ENCODE data around the gene PLAU. TPM values are rescaled to one million over a fixed set of nuclear protein-coding genes. Genes with fewer than 3 reads are reported as not detected.
A peak's percentile ranks its signal among the peaks of the same experiment; 100 is the strongest.

Gene PLAU
- total RNA-seq, 1 experiment from 2014 or later = 1,582 TPM

DNA sequence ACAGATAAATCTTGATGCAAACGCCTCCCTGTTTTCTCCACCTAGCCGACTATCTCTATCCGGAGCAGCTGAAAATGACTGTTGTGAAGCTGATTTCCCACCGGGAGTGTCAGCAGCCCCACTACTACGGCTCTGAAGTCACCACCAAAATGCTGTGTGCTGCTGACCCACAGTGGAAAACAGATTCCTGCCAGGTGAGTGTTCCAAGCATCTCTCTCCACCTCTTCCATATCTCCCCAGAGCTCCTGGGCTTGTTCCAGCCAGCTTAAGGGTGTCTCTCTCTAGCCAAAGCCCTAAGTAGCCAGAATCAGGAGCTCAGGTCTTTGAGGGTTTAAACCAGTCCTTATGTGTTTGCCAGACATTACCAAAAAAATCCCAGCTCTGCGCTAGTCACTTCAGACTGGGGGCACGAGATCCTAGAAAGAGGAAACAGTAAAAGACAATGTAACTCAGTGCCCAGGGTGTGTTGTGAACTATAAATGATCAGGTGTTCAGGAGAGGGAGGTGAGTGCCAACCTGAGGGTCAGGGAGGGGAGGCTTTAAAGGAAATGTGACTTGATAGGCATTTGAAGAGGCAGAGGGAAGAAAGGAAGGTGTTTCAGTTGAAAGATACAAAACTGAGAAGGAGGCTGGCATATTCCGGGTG is 4.4 kb downstream of the PLAU start:
- H3K79me2 ChIP-seq (ENCODE audit: low read length) = peaks cover 55% of the 10 kb centered on the region
- peak overlapping the region; percentile 68 for H3K4me3 ChIP-seq (ENCODE audit: low read length)
- H2AFZ ChIP-seq (ENCODE audit: low read length) = no peak overlapping the region
- H4K20me1 ChIP-seq (ENCODE audit: low read length) = peaks cover 54% of the 10 kb centered on the region
- no peaks in the 10 kb centered on the region for H3K9me2 ChIP-seq (replicated peaks; ENCODE audit: low read length)
- TF ChIP-seq, protein P1, sequence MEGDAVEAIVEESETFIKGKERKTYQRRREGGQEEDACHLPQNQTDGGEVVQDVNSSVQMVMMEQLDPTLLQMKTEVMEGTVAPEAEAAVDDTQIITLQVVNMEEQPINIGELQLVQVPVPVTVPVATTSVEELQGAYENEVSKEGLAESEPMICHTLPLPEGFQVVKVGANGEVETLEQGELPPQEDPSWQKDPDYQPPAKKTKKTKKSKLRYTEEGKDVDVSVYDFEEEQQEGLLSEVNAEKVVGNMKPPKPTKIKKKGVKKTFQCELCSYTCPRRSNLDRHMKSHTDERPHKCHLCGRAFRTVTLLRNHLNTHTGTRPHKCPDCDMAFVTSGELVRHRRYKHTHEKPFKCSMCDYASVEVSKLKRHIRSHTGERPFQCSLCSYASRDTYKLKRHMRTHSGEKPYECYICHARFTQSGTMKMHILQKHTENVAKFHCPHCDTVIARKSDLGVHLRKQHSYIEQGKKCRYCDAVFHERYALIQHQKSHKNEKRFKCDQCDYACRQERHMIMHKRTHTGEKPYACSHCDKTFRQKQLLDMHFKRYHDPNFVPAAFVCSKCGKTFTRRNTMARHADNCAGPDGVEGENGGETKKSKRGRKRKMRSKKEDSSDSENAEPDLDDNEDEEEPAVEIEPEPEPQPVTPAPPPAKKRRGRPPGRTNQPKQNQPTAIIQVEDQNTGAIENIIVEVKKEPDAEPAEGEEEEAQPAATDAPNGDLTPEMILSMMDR (conservative IDR thresholded peaks at IDR 0.05; ENCODE audit: low read depth, low read length) = no peak
- TF ChIP-seq EZH2 (IDR thresholded peaks at IDR 0.05; ENCODE audit: low read length, unreplicated experiment) = no peak
- TF ChIP-seq EZH2phosphoT487 (IDR thresholded peaks at IDR 0.05; ENCODE audit: borderline replicate concordance, low read length) = no peak
- peaks cover 56% of the 10 kb centered on the region for H3K36me3 ChIP-seq (ENCODE audit: low read depth, low read length)
- peak; percentile 70 for DNase-seq
- ChIA-PET POLR2A (ENCODE audit: unreplicated experiment) (interaction anchor here (0.7 to 1.5 kb wide), 5 partner anchors 8 to 130 kb away, joined by 3 to 9 read pairs (median 3); no protein-coding TSS in a partner anchor), CTCF (interaction anchor here (0.8 to 1.8 kb wide), 2 partner anchors 25 to 27 kb away, joined by 3 to 12 read pairs; no protein-coding TSS in a partner anchor)
- no peaks in the 10 kb centered on the region for H3K27me3 ChIP-seq (ENCODE audit: low read length)
- BruUV-seq (replicated peaks) = no TSS peak
- H3K4me2 ChIP-seq (ENCODE audit: low read length) = peak overlapping the region; percentile 80
- peak overlapping the region; percentile 78 for H3K27ac ChIP-seq (ENCODE audit: low read length)
- no peak for ATAC-seq
- H3K9me3 ChIP-seq (ENCODE audit: low read length) = no peaks in the 10 kb centered on the region
- no peak overlapping the region for H3K9ac ChIP-seq (ENCODE audit: low read length)
- H3K4me1 ChIP-seq (ENCODE audit: insufficient read depth, low read length) = peaks cover 68% of the 10 kb centered on the region
- H3F3A ChIP-seq (ENCODE audit: low read length, unreplicated experiment) = peaks cover 57% of the 10 kb centered on the region
- intact Hi-C loops (cut with micrococcal nuclease) = no loop called here

DNA sequence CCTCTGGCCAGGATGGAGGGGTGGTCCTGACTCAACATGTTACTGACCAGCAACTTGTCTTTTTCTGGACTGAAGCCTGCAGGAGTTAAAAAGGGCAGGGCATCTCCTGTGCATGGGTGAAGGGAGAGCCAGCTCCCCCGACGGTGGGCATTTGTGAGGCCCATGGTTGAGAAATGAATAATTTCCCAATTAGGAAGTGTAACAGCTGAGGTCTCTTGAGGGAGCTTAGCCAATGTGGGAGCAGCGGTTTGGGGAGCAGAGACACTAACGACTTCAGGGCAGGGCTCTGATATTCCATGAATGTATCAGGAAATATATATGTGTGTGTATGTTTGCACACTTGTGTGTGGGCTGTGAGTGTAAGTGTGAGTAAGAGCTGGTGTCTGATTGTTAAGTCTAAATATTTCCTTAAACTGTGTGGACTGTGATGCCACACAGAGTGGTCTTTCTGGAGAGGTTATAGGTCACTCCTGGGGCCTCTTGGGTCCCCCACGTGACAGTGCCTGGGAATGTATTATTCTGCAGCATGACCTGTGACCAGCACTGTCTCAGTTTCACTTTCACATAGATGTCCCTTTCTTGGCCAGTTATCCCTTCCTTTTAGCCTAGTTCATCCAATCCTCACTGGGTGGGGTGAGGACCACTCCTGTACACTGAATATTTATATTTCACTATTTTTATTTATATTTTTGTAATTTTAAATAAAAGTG is 6.0 kb downstream of the PLAU start:
- peak overlapping the region; percentile 0; the same call in 1 of the 2 replicates for H3K4me3 ChIP-seq (ENCODE audit: low read length)
- H3K27ac ChIP-seq (ENCODE audit: low read length) = peak overlapping the region; percentile 7
- peaks cover 50% of the 10 kb centered on the region for H3K36me3 ChIP-seq (ENCODE audit: low read depth, low read length)
- H3K9ac ChIP-seq (ENCODE audit: low read length) = no peak overlapping the region
- peaks cover 52% of the 10 kb centered on the region for H3F3A ChIP-seq (ENCODE audit: low read length, unreplicated experiment)
- peaks cover 58% of the 10 kb centered on the region for H3K4me1 ChIP-seq (ENCODE audit: insufficient read depth, low read length)
- peaks cover 39% of the 10 kb centered on the region for H3K79me2 ChIP-seq (ENCODE audit: low read length)
- no peaks in the 10 kb centered on the region for H3K9me2 ChIP-seq (replicated peaks; ENCODE audit: low read length)
- BruUV-seq (replicated peaks) = no TSS peak
- peak overlapping the region; percentile 80 for H3K4me2 ChIP-seq (ENCODE audit: low read length)
- CTCF ChIA-PET = interaction anchor here (0.7 to 3.0 kb wide), 6 partner anchors 23 to 49 kb away, joined by 3 to 21 read pairs (median 8); no protein-coding TSS in a partner anchor
- peaks cover 47% of the 10 kb centered on the region for H4K20me1 ChIP-seq (ENCODE audit: low read length)
- H3K9me3 ChIP-seq (ENCODE audit: low read length) = no peaks in the 10 kb centered on the region
- DNase-seq = peak; percentile 50
- intact Hi-C loops (cut with micrococcal nuclease) = no loop called here
- no peak overlapping the region for H2AFZ ChIP-seq (ENCODE audit: low read length)
- POLR2A ChIA-PET (ENCODE audit: unreplicated experiment) = interaction anchor here (0.7 to 2.8 kb wide), 7 partner anchors 8 to 82 kb away, joined by 3 to 18 read pairs (median 6); no protein-coding TSS in a partner anchor
- ATAC-seq = peak; percentile 5
- no peaks in the 10 kb centered on the region for H3K27me3 ChIP-seq (ENCODE audit: low read length)
- TF ChIP-seq EZH2 (IDR thresholded peaks at IDR 0.05; ENCODE audit: low read length, unreplicated experiment) (no peak), EZH2phosphoT487 (IDR thresholded peaks at IDR 0.05; ENCODE audit: borderline replicate concordance, low read length) (no peak)
- TF ChIP-seq, protein P1 (conservative IDR thresholded peaks at IDR 0.05; ENCODE audit: low read depth, low read length) = no peak
